Ascending aorta (tissue), 2 donors: ENCODE results near the gene NBAS. TPM values are rescaled to one million over a fixed set of nuclear protein-coding genes. Genes with fewer than 3 reads are reported as not detected.
A peak's percentile ranks its signal among the peaks of the same experiment; 100 is the strongest.

ENCODE experiments used
- DNase-seq, 2 donors: peaks; one replicate each; pipeline ENCODE4 v3.0.0-alpha.2; 2019; ENCODE audit warnings: low spot score in 2 of 2
- H3K27ac ChIP-seq, 2 donors: fragments of 200-600 bp; sonication (generic); one replicate each; pipeline ENCODE4 v1.5.1; 2016 to 2017; ENCODE audit warnings: mild to moderate bottlenecking in 1 of 2
- H3K27me3 ChIP-seq: fragments of 200-600 bp; sonication (generic); one replicate; pipeline ENCODE4 v1.5.1; 2017
- H3K36me3 ChIP-seq, 2 donors: fragments of 200-600 bp; sonication (generic); one replicate each; pipeline ENCODE4 v1.5.1; 2016
- H3K4me1 ChIP-seq, 2 donors: fragments of 200-600 bp; sonication (generic); one replicate each; pipeline ENCODE4 v1.5.1; 2016 to 2017; ENCODE audit warnings: mild to moderate bottlenecking in 1 of 2
- H3K4me3 ChIP-seq, 2 donors: fragments of 200-600 bp; sonication (generic); one replicate each; pipeline ENCODE4 v1.5.1; 2016 to 2017; ENCODE audit warnings: mild to moderate bottlenecking in 1 of 2
- H3K9me3 ChIP-seq, 2 donors: fragments of 200-600 bp; sonication (generic); one replicate each; pipeline ENCODE4 v1.5.1; 2016
- CTCF ChIP-seq, 3 experiments: fragments of 200-600 bp in 2 of 3; fragments of 450-650 bp in 1 of 3; sonication (generic) in 2 of 3; IDR thresholded peaks; one replicate each; pipeline ENCODE4 v1.5.1; 2016 to 2019; ENCODE audit warnings: antibody characterized with exemption in 3 of 3, mild to moderate bottlenecking in 1 of 3, moderate library complexity in 1 of 3
- intact Hi-C: fragments of 100-400 bp; cut with DNase I; formaldehyde crosslinking; loops from one replicate; pipeline ENCODE4 v1.15.1; 2023
- total RNA-seq: library from RNA; depleted of rRNA; stranded (reverse); fragments of >200 nt; gene quantifications from one replicate; pipeline ENCODE4 v1.1.0, GENCODE V29; 2016

The NBAS gene
- total RNA-seq, 1 donor from 2014 or later = 37.1 TPM

- Histone ChIP-seq H3K27ac (no peak overlapping the region), H3K4me1 (no peaks in the 10 kb centered on the region), H3K4me3 (no peak overlapping the region), H3K9me3 (no peaks in the 10 kb centered on the region), H3K36me3 (no peaks in the 10 kb centered on the region), H3K27me3 (no peaks in the 10 kb centered on the region)
- no peak for TF ChIP-seq CTCF (IDR thresholded peaks at IDR 0.05)
- no peak for DNase-seq
- intact Hi-C loops = no loop called here
Observed at GRCh38 chr2:15160201-15160991, 400.7 kb downstream of the NBAS start.

GRCh38 chr2:15159751-15160177 is 401.4 kb downstream of the NBAS start:
- no peak for DNase-seq
- Histone ChIP-seq H3K4me3 (no peak overlapping the region), H3K27me3 (no peaks in the 10 kb centered on the region), H3K4me1 (no peaks in the 10 kb centered on the region), H3K36me3 (no peaks in the 10 kb centered on the region), H3K9me3 (no peaks in the 10 kb centered on the region), H3K27ac (no peak overlapping the region)
- peak in 1 of 3 experiments; percentile 30 for TF ChIP-seq CTCF (IDR thresholded peaks at IDR 0.05)
- intact Hi-C loops = no loop called here

- DNase-seq = no peak
- Histone ChIP-seq H3K36me3 (no peaks in the 10 kb centered on the region), H3K4me1 (no peaks in the 10 kb centered on the region), H3K4me3 (no peak overlapping the region), H3K9me3 (no peaks in the 10 kb centered on the region), H3K27ac (no peak overlapping the region), H3K27me3 (no peaks in the 10 kb centered on the region)
- intact Hi-C loops = no loop called here
- no peak for TF ChIP-seq CTCF (IDR thresholded peaks at IDR 0.05)
Observed at GRCh38 chr2:15159206-15159605, 401.9 kb downstream of the NBAS start.

- intact Hi-C loops = no loop called here
Observed at GRCh38 chr2:15158532-15158931, 402.6 kb downstream of the NBAS start.

GRCh38 chr2:15158100-15158499 is 403.0 kb downstream of the NBAS start:
- TF ChIP-seq CTCF (IDR thresholded peaks at IDR 0.05) = no peak
- intact Hi-C loops = no loop called here

More at GRCh38 chr2:15158532-15158931, 402.6 kb downstream of the NBAS start:
- Histone ChIP-seq H3K4me3 (no peak overlapping the region), H3K4me1 (no peaks in the 10 kb centered on the region), H3K9me3 (no peaks in the 10 kb centered on the region), H3K27ac (no peak overlapping the region), H3K27me3 (no peaks in the 10 kb centered on the region), H3K36me3 (no peaks in the 10 kb centered on the region)
- no peak for DNase-seq
- TF ChIP-seq CTCF (IDR thresholded peaks at IDR 0.05) = no peak

More at GRCh38 chr2:15158100-15158499, 403.0 kb downstream of the NBAS start:
- Histone ChIP-seq H3K27ac (no peak overlapping the region), H3K4me3 (no peak overlapping the region), H3K9me3 (no peaks in the 10 kb centered on the region), H3K36me3 (no peaks in the 10 kb centered on the region), H3K27me3 (no peaks in the 10 kb centered on the region), H3K4me1 (no peaks in the 10 kb centered on the region)
- DNase-seq = no peak
